ENCODE measurements around the gene MTG2. TPM values are rescaled to one million over a fixed set of nuclear protein-coding genes. Genes with fewer than 3 reads are reported as not detected.

The MTG2 gene
- polyA plus RNA-seq, 1 donor from 2014 or later: 36.1 TPM

DNA sequence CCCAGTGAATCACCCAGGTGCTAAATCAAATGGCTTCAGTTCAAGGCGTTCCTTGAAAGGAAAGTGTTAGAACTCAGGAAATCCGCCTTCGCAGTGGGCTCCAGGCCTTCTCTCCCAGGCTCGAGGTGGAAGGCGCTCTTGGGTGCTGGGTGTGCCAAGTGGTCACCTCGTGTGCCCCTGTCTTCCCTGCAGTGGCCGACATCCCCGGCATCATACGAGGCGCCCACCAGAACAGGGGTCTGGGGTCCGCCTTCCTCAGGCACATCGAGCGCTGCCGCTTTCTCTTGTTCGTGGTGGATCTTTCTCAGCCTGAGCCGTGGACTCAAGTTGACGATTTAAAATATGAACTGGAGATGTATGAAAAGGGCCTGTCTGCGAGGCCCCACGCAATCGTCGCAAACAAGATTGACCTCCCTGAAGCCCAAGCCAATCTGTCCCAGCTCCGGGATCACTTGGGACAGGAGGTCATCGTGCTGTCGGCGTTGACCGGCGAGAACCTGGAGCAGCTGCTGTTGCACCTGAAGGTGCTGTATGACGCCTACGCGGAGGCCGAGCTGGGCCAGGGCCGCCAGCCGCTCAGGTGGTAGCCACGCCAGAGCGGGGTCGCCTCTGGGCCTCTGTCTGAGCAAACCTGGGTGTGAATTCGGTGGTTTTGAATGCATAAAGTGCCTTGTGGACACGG lies 17.8 kb downstream of the MTG2 start:
- H3K79me2 ChIP-seq (replicated peaks; ENCODE audit: insufficient read depth, low read length): no peaks in the 10 kb centered on the region

DNA sequence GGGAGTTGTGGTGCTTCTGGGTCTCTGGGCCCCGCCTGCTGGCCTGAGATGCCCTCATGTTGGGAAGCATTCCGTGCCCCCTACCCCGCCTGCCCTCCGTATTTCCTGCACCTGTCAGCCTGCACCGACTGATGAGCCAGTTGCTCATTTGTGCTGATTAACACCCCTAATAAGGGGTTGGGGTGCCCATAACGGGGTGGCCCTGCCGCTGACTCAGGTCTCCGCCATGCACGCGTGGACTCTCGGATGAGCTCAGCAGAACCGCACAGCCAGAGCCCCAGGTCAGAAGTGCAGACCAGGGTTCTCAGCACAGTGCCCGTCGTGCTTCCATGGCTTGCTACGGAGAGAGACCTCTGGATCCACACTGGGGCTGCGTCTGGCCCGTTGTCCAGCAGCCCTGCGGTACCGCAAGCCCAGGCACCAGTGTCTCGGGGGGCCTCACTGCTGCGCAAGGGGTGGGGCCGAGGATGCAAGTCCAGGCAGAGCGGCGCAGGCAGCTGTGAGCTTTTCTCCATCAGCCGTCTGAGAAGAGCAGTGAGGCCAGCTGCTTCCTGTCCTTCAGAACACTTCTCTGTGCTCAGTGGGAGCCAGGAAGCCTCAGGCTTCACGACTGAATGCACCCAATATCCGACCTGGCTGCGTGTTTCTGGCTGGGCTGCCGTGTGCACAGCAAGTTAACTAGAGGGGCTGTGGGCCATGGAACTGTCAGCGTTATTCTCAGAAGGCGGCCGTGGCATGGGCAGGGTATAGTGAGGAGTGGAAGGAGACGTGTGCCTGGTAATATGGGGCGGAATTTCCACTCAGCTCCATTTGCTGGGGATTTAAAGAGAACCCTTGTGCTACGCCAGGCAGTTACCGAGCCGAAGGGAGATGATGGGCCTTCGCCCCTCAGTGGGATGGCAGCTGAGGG lies 18.6 kb downstream of the MTG2 start:
- Histone ChIP-seq H3K4me2 (ENCODE audit: low read length) (no peak overlapping the region), H3K27me3 (ENCODE audit: insufficient read depth, low read depth, low read length) (no peaks in the 10 kb centered on the region), H3K79me2 (replicated peaks; ENCODE audit: insufficient read depth, low read length) (no peaks in the 10 kb centered on the region), H4K20me1 (ENCODE audit: insufficient read depth) (no peaks in the 10 kb centered on the region), H3F3A (ENCODE audit: insufficient read depth, low read length, poor library complexity, severe bottlenecking) (no peaks in the 10 kb centered on the region), H3K4me3 (ENCODE audit: low read length) (no peak overlapping the region), H3K9me2 (ENCODE audit: insufficient read depth, low read length) (no peaks in the 10 kb centered on the region), H3K9ac (ENCODE audit: low read length) (no peak overlapping the region), H3K36me3 (ENCODE audit: insufficient read depth, low read length) (no peaks in the 10 kb centered on the region), H2AFZ (ENCODE audit: low read depth, low read length) (no peak overlapping the region), H3K9me3 (ENCODE audit: low read length) (no peaks in the 10 kb centered on the region), H3K27ac (ENCODE audit: low read length) (no peak overlapping the region)
- TF ChIP-seq, protein P1, sequence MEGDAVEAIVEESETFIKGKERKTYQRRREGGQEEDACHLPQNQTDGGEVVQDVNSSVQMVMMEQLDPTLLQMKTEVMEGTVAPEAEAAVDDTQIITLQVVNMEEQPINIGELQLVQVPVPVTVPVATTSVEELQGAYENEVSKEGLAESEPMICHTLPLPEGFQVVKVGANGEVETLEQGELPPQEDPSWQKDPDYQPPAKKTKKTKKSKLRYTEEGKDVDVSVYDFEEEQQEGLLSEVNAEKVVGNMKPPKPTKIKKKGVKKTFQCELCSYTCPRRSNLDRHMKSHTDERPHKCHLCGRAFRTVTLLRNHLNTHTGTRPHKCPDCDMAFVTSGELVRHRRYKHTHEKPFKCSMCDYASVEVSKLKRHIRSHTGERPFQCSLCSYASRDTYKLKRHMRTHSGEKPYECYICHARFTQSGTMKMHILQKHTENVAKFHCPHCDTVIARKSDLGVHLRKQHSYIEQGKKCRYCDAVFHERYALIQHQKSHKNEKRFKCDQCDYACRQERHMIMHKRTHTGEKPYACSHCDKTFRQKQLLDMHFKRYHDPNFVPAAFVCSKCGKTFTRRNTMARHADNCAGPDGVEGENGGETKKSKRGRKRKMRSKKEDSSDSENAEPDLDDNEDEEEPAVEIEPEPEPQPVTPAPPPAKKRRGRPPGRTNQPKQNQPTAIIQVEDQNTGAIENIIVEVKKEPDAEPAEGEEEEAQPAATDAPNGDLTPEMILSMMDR (IDR thresholded peaks at IDR 0.05; ENCODE audit: poor library complexity, severe bottlenecking): no peak
- no peak for TF ChIP-seq SMC3 (conservative IDR thresholded peaks at IDR 0.05; ENCODE audit: poor library complexity)
- TF ChIP-seq, protein P2, sequence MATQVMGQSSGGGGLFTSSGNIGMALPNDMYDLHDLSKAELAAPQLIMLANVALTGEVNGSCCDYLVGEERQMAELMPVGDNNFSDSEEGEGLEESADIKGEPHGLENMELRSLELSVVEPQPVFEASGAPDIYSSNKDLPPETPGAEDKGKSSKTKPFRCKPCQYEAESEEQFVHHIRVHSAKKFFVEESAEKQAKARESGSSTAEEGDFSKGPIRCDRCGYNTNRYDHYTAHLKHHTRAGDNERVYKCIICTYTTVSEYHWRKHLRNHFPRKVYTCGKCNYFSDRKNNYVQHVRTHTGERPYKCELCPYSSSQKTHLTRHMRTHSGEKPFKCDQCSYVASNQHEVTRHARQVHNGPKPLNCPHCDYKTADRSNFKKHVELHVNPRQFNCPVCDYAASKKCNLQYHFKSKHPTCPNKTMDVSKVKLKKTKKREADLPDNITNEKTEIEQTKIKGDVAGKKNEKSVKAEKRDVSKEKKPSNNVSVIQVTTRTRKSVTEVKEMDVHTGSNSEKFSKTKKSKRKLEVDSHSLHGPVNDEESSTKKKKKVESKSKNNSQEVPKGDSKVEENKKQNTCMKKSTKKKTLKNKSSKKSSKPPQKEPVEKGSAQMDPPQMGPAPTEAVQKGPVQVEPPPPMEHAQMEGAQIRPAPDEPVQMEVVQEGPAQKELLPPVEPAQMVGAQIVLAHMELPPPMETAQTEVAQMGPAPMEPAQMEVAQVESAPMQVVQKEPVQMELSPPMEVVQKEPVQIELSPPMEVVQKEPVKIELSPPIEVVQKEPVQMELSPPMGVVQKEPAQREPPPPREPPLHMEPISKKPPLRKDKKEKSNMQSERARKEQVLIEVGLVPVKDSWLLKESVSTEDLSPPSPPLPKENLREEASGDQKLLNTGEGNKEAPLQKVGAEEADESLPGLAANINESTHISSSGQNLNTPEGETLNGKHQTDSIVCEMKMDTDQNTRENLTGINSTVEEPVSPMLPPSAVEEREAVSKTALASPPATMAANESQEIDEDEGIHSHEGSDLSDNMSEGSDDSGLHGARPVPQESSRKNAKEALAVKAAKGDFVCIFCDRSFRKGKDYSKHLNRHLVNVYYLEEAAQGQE (IDR thresholded peaks at IDR 0.05; ENCODE audit: borderline replicate concordance): no peak
- TF ChIP-seq RAD21 (conservative IDR thresholded peaks at IDR 0.05): no peak
- no peak for TF ChIP-seq TAF1 (IDR thresholded peaks at IDR 0.05; ENCODE audit: low read depth)
- TF ChIP-seq POLR2AphosphoS5 (IDR thresholded peaks at IDR 0.05): no peak

More for the DNA sequence above, 17.8 kb downstream of the MTG2 start:
- H3K36me3 ChIP-seq (ENCODE audit: insufficient read depth, low read length): no peaks in the 10 kb centered on the region
- no peak overlapping the region for H3K4me2 ChIP-seq (ENCODE audit: low read length)
- no peak overlapping the region for H3K9ac ChIP-seq (ENCODE audit: low read length)
- no peak for TF ChIP-seq RAD21 (conservative IDR thresholded peaks at IDR 0.05)
- no peak for TF ChIP-seq MXI1 (conservative IDR thresholded peaks at IDR 0.05; ENCODE audit: poor library complexity, severe bottlenecking)
- no peak for TF ChIP-seq EZH2 (IDR thresholded peaks at IDR 0.05; ENCODE audit: borderline replicate concordance, insufficient read depth, low read length, poor library complexity, severe bottlenecking)
- TF ChIP-seq TAF1 (IDR thresholded peaks at IDR 0.05; ENCODE audit: low read depth): no peak
- TF ChIP-seq, protein P2 (IDR thresholded peaks at IDR 0.05; ENCODE audit: borderline replicate concordance): no peak
- TF ChIP-seq POLR2AphosphoS5 (IDR thresholded peaks at IDR 0.05): no peak
- TF ChIP-seq EP300 (conservative IDR thresholded peaks at IDR 0.05; ENCODE audit: poor library complexity, severe bottlenecking): no peak
- TF ChIP-seq, protein P1 (IDR thresholded peaks at IDR 0.05; ENCODE audit: poor library complexity, severe bottlenecking): no peak
- no peak for TF ChIP-seq SMC3 (conservative IDR thresholded peaks at IDR 0.05; ENCODE audit: poor library complexity)
- H4K20me1 ChIP-seq (ENCODE audit: insufficient read depth): no peaks in the 10 kb centered on the region
- H3F3A ChIP-seq (ENCODE audit: insufficient read depth, low read length, poor library complexity, severe bottlenecking): no peaks in the 10 kb centered on the region
- no peak overlapping the region for H3K27ac ChIP-seq (ENCODE audit: low read length)
- no peak overlapping the region for H2AFZ ChIP-seq (ENCODE audit: low read depth, low read length)
- no peaks in the 10 kb centered on the region for H3K9me3 ChIP-seq (ENCODE audit: low read length)
- no peak overlapping the region for H3K4me3 ChIP-seq (ENCODE audit: low read length)
- H3K27me3 ChIP-seq (ENCODE audit: insufficient read depth, low read depth, low read length): no peaks in the 10 kb centered on the region
- no peaks in the 10 kb centered on the region for H3K9me2 ChIP-seq (ENCODE audit: insufficient read depth, low read length)

Measured in neural cell (in vitro differentiated cells).